Spleen (tissue), 7 donors: ENCODE data around the gene ITGA6.

Experiments used
- POLR2A ChIP-seq, 3 donors: fragments of 450-650 bp; IDR thresholded peaks; one replicate each; pipeline ENCODE4 v1.5.1; 2017; ENCODE audit warnings: antibody characterized with exemption in 3 of 3, mild to moderate bottlenecking in 1 of 3
- TF ChIP-seq, protein P1 (sequence below), 11 experiments: fragments of 200-600 bp in 7 of 11; fragments of 450-650 bp in 4 of 11; sonication (generic) in 4 of 11; IDR thresholded peaks in 8 of 11; conservative IDR thresholded peaks in 3 of 11; 1 replicate in 7 of 11; 2 replicates in 4 of 11; pipeline versions ENCODE4 v1.4.0 to v1.8.0; 2016 to 2021; ENCODE audit warnings: antibody characterized with exemption in 11 of 11, inconsistent platforms in 4 of 11, mild to moderate bottlenecking in 1 of 11
- donor health status: DM: no; HTN: no; CAD: no; lungs with moderate emphysema.
- donor health status: DM: no; HTN: no; CAD: no.
- donor health status: DM: no; HTN: no; CAD: no.

DNA sequence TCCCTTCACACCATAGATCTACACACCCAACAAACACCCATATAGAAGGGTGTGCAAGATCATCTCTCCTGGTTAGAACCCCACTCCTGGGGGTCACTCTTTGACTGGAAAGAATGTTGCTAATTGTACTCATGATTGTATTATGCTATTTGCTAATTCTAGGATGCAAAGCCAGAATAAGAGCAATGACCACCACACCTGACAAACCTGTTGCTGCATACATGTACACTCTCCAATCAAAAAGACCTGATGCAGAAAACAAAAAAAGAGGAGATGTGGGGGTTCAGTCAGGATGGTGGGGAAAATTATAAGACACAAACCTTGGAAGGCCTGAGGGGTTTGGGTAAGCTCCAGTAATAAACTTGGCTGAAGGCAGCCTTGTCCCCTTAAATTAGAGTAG is 91.6 kb downstream of the ITGA6 start:
- no peak for TF ChIP-seq POLR2A (IDR thresholded peaks at IDR 0.05)
- TF ChIP-seq, protein P1, sequence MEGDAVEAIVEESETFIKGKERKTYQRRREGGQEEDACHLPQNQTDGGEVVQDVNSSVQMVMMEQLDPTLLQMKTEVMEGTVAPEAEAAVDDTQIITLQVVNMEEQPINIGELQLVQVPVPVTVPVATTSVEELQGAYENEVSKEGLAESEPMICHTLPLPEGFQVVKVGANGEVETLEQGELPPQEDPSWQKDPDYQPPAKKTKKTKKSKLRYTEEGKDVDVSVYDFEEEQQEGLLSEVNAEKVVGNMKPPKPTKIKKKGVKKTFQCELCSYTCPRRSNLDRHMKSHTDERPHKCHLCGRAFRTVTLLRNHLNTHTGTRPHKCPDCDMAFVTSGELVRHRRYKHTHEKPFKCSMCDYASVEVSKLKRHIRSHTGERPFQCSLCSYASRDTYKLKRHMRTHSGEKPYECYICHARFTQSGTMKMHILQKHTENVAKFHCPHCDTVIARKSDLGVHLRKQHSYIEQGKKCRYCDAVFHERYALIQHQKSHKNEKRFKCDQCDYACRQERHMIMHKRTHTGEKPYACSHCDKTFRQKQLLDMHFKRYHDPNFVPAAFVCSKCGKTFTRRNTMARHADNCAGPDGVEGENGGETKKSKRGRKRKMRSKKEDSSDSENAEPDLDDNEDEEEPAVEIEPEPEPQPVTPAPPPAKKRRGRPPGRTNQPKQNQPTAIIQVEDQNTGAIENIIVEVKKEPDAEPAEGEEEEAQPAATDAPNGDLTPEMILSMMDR (IDR thresholded peaks at IDR 0.05 in 8 of 11, conservative IDR thresholded peaks at IDR 0.05 in 3 of 11) = no peak
